B cell (primary cell): Measurements from ENCODE around the gene LYRM7. TPM values are rescaled to one million over a fixed set of nuclear protein-coding genes. Genes with fewer than 3 reads are reported as not detected.

Source experiments
- ATAC-seq: fragments of 200-7000 bp; cut with Tn5 transposase; one replicate; pipeline ENCODE4 v1.10.0; 2021; ENCODE audit warnings: low read depth, mild to moderate bottlenecking, moderate number of reproducible peaks, moderate library complexity
- CTCF ChIA-PET: fragments of 350-600 bp; sonication (Branson Sonifier 250); formaldehyde crosslinking; loops from one replicate; lab custom pipeline; 2021; ENCODE audit warnings: antibody characterized with exemption, inconsistent platforms; lab: Charles Lee
- POLR2A ChIA-PET: fragments of 350-600 bp; sonication (Branson Sonifier 250); formaldehyde crosslinking; loops from one replicate; lab custom pipeline; 2021; ENCODE audit warnings: antibody characterized with exemption; lab: Charles Lee
- DNase-seq: peaks from one replicate; pipeline ENCODE4 v3.0.0; 2013
- H2AFZ ChIP-seq: 2 replicates; pipeline ENCODE4 v1.6.1; 2012; ENCODE audit warnings: mild to moderate bottlenecking, low read depth, low read length; ENCODE audit not compliant: insufficient read depth, poor library complexity, severe bottlenecking
- H3K27ac ChIP-seq, 2 donors: 1 replicate in 1 of 2; 2 replicates in 1 of 2; pipeline ENCODE4 v1.5.1; 2012 to 2013; ENCODE audit warnings: low read length in 2 of 2, mild to moderate bottlenecking in 2 of 2, moderate library complexity in 1 of 2
- H3K27me3 ChIP-seq, 4 experiments: fragments of 200-600 bp in 1 of 4; sonication (generic) in 1 of 4; replicated peaks in 1 of 4; 1 replicate in 2 of 4; 2 replicates in 2 of 4; pipeline versions ENCODE4 v1.6.1 to v1.7.0; 2013 to 2016; ENCODE audit warnings: low read length in 3 of 4, mild to moderate bottlenecking in 2 of 4, mixed read lengths in 1 of 4, moderate library complexity in 1 of 4; ENCODE audit not compliant: insufficient read depth in 4 of 4, control insufficient read depth in 3 of 4; ENCODE audit errors: control extremely low read depth in 1 of 4
- H3K36me3 ChIP-seq, 2 experiments: replicated peaks in 1 of 2; 1 replicate in 1 of 2; 2 replicates in 1 of 2; pipeline versions ENCODE4 v1.6.1 to v1.7.1; 2013; ENCODE audit warnings: low read length in 1 of 2; ENCODE audit not compliant: insufficient read depth in 2 of 2, control insufficient read depth in 1 of 2; ENCODE audit errors: control extremely low read depth in 1 of 2, extremely low read depth in 1 of 2
- H3K4me1 ChIP-seq, 2 donors: fragments of 200-600 bp in 1 of 2; sonication (generic) in 1 of 2; 1 replicate in 1 of 2; 2 replicates in 1 of 2; pipeline versions ENCODE4 v1.5.1 to v1.6.1; 2013 to 2017; ENCODE audit warnings: low read length in 2 of 2; ENCODE audit not compliant: control insufficient read depth in 2 of 2, insufficient read depth in 2 of 2
- H3K4me2 ChIP-seq: replicated peaks from 2 replicates; pipeline ENCODE3; 2012; ENCODE audit warnings: mild to moderate bottlenecking, low read depth, low read length; ENCODE audit not compliant: poor library complexity, severe bottlenecking
- H3K4me3 ChIP-seq, 5 experiments: fragments of 200-600 bp in 1 of 5; sonication (generic) in 1 of 5; 1 replicate in 3 of 5; 2 replicates in 2 of 5; pipeline versions ENCODE4 v1.5.1 to v1.7.0; 2011 to 2016; ENCODE audit warnings: low read length in 4 of 5, mild to moderate bottlenecking in 4 of 5, low read depth in 2 of 5, control low read depth in 1 of 5, moderate library complexity in 1 of 5; ENCODE audit not compliant: insufficient read depth in 1 of 5; ENCODE audit errors: control extremely low read depth in 1 of 5, extremely low read depth in 1 of 5
- H3K79me2 ChIP-seq: fragments of 200-600 bp; sonication (generic); one replicate; pipeline ENCODE4 v1.6.0; 2016; ENCODE audit warnings: low read length; ENCODE audit not compliant: control insufficient read depth, insufficient read depth
- H3K9ac ChIP-seq: fragments of 200-600 bp; sonication (generic); 2 replicates; pipeline ENCODE4 v1.6.1; 2017; ENCODE audit warnings: mild to moderate bottlenecking, low read length, moderate library complexity
- H3K9me3 ChIP-seq, 3 donors: one replicate each; pipeline versions ENCODE4 v1.6.1 to v1.7.1; 2013; ENCODE audit warnings: low read length in 2 of 3; ENCODE audit not compliant: control insufficient read depth in 2 of 3, insufficient read depth in 1 of 3; ENCODE audit errors: control extremely low read depth in 1 of 3
- H4K20me1 ChIP-seq: 2 replicates; pipeline ENCODE4 v1.6.0; 2012; ENCODE audit warnings: mild to moderate bottlenecking, low read length; ENCODE audit not compliant: insufficient read depth, control insufficient read depth, poor library complexity, severe bottlenecking
- H3K27ac Mint-ChIP-seq: one replicate; pipeline ENCODE4 v1.8.0; 2021; ENCODE audit warnings: mixed read lengths
- H3K27me3 Mint-ChIP-seq: one replicate; pipeline ENCODE4 v1.8.0; 2021; ENCODE audit warnings: mixed read lengths
- H3K4me1 Mint-ChIP-seq: one replicate; pipeline ENCODE4 v1.8.0; 2021; ENCODE audit warnings: mixed read lengths
- H3K4me3 Mint-ChIP-seq: one replicate; pipeline ENCODE4 v1.8.0; 2021; ENCODE audit warnings: mixed read lengths
- H3K9me3 Mint-ChIP-seq: one replicate; pipeline ENCODE4 v1.8.0; 2022; ENCODE audit warnings: mixed read lengths; ENCODE audit not compliant: insufficient read depth
- EZH2 ChIP-seq: IDR thresholded peaks from 2 replicates; pipeline ENCODE4 v1.6.1; 2012; ENCODE audit warnings: borderline replicate concordance, low read depth, mild to moderate bottlenecking, moderate library complexity, low read length; ENCODE audit not compliant: insufficient read depth, poor library complexity, severe bottlenecking
- WGBS: methylation state at CpG from one replicate; pipeline ENCODE4 v1.1.5; 2013; ENCODE audit warnings: missing lambda C conversion rate; ENCODE audit not compliant: insufficient coverage; 5-methylcytosine and 5-hydroxymethylcytosine counted together
- intact Hi-C: fragments of 100-400 bp; cut with micrococcal nuclease; formaldehyde crosslinking; loops from one replicate; pipeline ENCODE4 v1.10.0; 2022
- polyA plus RNA-seq: library from polyadenylated mRNA; depleted of rRNA; stranded (reverse); fragments of >200 nt; gene quantifications from 2 replicates; pipeline ENCODE4 v1.2.3, GENCODE V29; 2012
- total RNA-seq, 2 donors: library from RNA; stranded (reverse); fragments of 120-200 nt in 1 of 2; gene quantifications; 1 replicate in 1 of 2; 2 replicates in 1 of 2; pipeline versions ENCODE4 v1.2.3 to v1.2.4, GENCODE V29; 2013 to 2022
- TF ChIP-seq, protein P1 (sequence below): fragments of 200-600 bp; IDR thresholded peaks from one replicate; pipeline ENCODE4 v1.8.0; 2022; ENCODE audit warnings: antibody characterized with exemption, mild to moderate bottlenecking

Gene LYRM7
- total and polyA plus RNA-seq, 2 donors (not counting 1 experiment from before 2014, with no cell fraction given), result 2.7 to 12.3 TPM

DNA sequence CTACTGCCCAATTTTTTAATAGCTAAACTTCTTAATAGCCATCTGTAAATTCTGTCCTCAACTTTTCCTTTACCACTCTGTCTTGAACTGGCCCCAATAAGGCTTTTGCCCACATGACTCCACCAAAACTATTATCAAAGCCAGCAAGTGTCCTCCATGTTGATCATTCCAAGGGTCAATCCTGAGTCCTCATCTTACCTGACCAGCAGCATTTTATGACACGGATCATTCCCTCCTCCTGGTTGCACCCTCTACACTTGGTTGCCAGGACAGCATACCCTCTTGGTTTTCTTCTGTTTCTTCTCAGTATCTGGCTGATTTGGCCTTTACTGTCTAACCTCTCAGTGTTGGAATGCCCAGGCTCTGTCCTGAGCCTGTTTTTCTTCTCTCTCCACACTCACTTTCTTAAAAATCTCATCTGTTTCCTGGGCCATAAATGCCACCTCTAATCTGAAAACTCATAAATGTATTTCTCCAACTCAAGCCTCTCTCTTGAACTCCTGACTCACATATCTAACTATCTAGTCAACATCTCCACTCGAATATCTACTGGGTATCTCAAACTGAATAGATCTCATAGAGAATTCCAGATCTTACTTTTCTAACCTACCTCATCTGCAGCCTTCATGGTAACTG is 53.1 kb downstream of the LYRM7 start:
- Mint-ChIP-seq H3K9me3 (no peaks in the 10 kb centered on the region), H3K4me3 (no peak overlapping the region), H3K27ac (no peak overlapping the region), H3K27me3 (no peaks in the 10 kb centered on the region), H3K4me1 (peaks cover 22% of the 10 kb centered on the region)
- POLR2A ChIA-PET, result interaction anchor here (1.1 to 1.9 kb wide), 4 partner anchors 11 to 40 kb away, joined by 4 to 8 read pairs (median 4); partner anchors contain the start of gene CDC42SE2
- Histone ChIP-seq H4K20me1 (peaks cover 10% of the 10 kb centered on the region), H3K79me2 (peaks cover 95% of the 10 kb centered on the region), H3K9me3 (no peaks in the 10 kb centered on the region), H3K27me3 (no peaks in the 10 kb centered on the region), H3K4me3 (no peak overlapping the region), H3K9ac (peak overlapping the region; percentile 20), H3K4me2 (peak overlapping the region; percentile 58), H3K4me1 (peaks cover 43 to 50% of the 10 kb centered on the region in 2 donors), H3K27ac (peak overlapping the region; percentile 59 to 75), H3K36me3 (peaks cover 4 to 23% of the 10 kb centered on the region in 2 experiments), H2AFZ (no peak overlapping the region)
- TF ChIP-seq, protein P1, sequence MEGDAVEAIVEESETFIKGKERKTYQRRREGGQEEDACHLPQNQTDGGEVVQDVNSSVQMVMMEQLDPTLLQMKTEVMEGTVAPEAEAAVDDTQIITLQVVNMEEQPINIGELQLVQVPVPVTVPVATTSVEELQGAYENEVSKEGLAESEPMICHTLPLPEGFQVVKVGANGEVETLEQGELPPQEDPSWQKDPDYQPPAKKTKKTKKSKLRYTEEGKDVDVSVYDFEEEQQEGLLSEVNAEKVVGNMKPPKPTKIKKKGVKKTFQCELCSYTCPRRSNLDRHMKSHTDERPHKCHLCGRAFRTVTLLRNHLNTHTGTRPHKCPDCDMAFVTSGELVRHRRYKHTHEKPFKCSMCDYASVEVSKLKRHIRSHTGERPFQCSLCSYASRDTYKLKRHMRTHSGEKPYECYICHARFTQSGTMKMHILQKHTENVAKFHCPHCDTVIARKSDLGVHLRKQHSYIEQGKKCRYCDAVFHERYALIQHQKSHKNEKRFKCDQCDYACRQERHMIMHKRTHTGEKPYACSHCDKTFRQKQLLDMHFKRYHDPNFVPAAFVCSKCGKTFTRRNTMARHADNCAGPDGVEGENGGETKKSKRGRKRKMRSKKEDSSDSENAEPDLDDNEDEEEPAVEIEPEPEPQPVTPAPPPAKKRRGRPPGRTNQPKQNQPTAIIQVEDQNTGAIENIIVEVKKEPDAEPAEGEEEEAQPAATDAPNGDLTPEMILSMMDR, result no peak
- TF ChIP-seq EZH2, result no peak
- CTCF ChIA-PET, result interaction anchor here (1.0 to 2.4 kb wide), 8 partner anchors 9 to 158 kb away, joined by 3 to 10 read pairs (median 6); partner anchors contain the start of gene CDC42SE2
- no peak for ATAC-seq
- DNase-seq, result no peak
- 80% methylated on average over 2 of the region's 2 CpGs for WGBS
- intact Hi-C loops, result loop anchor here (1.0 kb wide), 1 partner anchor 15 kb away; no protein-coding TSS in a partner anchor
